Prostate gland (tissue), 2 donors: ENCODE results near the gene TSPAN3.

ENCODE experiments used
- POLR2AphosphoS5 ChIP-seq: sonication (generic); formaldehyde crosslinking; IDR thresholded peaks from one replicate; pipeline ENCODE4 v1.6.1; 2017; ENCODE audit warnings: antibody characterized with exemption
- TF ChIP-seq, protein P1 (sequence below), 4 experiments: fragments of 200-600 bp in 2 of 4; fragments of 450-650 bp in 2 of 4; sonication (generic) in 2 of 4; IDR thresholded peaks; 1 replicate in 3 of 4; 2 replicates in 1 of 4; pipeline ENCODE4 v1.5.1; 2016 to 2019; ENCODE audit warnings: antibody characterized with exemption in 4 of 4, mild to moderate bottlenecking in 2 of 4, moderate library complexity in 2 of 4

DNA sequence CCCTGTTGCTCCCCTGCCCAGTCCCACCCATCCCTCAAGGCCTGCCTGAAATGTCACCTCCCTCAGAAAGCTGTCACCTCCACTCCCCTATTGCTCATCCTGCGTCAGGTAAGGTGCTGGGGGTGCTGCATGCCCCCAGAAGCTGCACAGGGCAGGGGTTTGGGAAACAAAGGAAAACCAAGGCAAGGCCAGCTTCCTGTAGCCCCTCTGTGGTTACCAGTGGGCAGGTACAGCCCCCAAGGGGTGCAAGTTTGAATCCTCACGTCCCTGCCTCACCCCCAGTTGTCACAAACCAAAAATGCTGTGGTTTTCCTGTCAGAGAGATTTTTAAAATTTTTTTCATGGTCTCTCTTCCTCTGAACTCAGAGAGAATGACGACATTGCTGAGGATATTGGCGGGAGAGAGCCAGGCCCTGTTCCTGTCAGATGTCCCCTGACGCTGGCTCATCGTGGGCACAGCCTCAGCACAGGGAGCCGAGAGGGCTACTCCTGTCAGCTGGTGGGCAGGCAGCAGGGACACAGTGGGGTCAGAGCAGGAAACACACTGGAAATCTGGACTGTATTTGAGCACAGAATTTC, 49.0 kb downstream of the TSPAN3 start:
- TF ChIP-seq, protein P1, sequence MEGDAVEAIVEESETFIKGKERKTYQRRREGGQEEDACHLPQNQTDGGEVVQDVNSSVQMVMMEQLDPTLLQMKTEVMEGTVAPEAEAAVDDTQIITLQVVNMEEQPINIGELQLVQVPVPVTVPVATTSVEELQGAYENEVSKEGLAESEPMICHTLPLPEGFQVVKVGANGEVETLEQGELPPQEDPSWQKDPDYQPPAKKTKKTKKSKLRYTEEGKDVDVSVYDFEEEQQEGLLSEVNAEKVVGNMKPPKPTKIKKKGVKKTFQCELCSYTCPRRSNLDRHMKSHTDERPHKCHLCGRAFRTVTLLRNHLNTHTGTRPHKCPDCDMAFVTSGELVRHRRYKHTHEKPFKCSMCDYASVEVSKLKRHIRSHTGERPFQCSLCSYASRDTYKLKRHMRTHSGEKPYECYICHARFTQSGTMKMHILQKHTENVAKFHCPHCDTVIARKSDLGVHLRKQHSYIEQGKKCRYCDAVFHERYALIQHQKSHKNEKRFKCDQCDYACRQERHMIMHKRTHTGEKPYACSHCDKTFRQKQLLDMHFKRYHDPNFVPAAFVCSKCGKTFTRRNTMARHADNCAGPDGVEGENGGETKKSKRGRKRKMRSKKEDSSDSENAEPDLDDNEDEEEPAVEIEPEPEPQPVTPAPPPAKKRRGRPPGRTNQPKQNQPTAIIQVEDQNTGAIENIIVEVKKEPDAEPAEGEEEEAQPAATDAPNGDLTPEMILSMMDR (IDR thresholded peaks at IDR 0.05): no peak
- TF ChIP-seq POLR2AphosphoS5: no peak
